Upper lobe of right lung (tissue), 1 donor: ENCODE measurements around the gene PTEN. TPM values are rescaled to one million over a fixed set of nuclear protein-coding genes. Genes with fewer than 3 reads are reported as not detected.

ENCODE experiments used
- ATAC-seq: fragments of 200-7000 bp; cut with Tn5 transposase; one replicate; pipeline ENCODE4 v1.9.1; 2020; ENCODE audit warnings: mild to moderate bottlenecking, moderate library complexity
- DNase-seq: peaks from one replicate; pipeline ENCODE4 v3.0.0-alpha.2; 2020
- H3K27ac ChIP-seq: fragments of 200-600 bp; one replicate; pipeline ENCODE4 v1.8.0; 2022
- H3K27me3 ChIP-seq: fragments of 200-600 bp; one replicate; pipeline ENCODE4 v1.8.0; 2022; ENCODE audit warnings: mild to moderate bottlenecking
- H3K36me3 ChIP-seq: fragments of 200-600 bp; one replicate; pipeline ENCODE4 v1.8.0; 2022
- H3K4me1 ChIP-seq: fragments of 200-600 bp; one replicate; pipeline ENCODE4 v1.8.0; 2022
- H3K4me3 ChIP-seq: fragments of 200-600 bp; one replicate; pipeline ENCODE4 v1.8.0; 2022; ENCODE audit warnings: mild to moderate bottlenecking
- H3K9me3 ChIP-seq: fragments of 200-600 bp; one replicate; pipeline ENCODE4 v1.8.0; 2022
- CTCF ChIP-seq: fragments of 200-600 bp; IDR thresholded peaks from one replicate; pipeline ENCODE4 v1.8.0; 2022; ENCODE audit warnings: antibody characterized with exemption
- intact Hi-C: fragments of 100-400 bp; cut with DNase I; formaldehyde crosslinking; loops from one replicate; pipeline ENCODE4 v1.11.0; 2022
- total RNA-seq: library from RNA; stranded (reverse); fragmentation: NEBNext Ultra II Directional; extraction: Animal tissue kit (Norgen Biotek cat#: 25700); gene quantifications from one replicate; pipeline ENCODE4 v1.2.1, GENCODE V29; 2021
- donor health status: DM: no; HTN: yes; CAD: no; lungs with severe emphysema.

Gene PTEN
- total RNA-seq, 1 donor from 2014 or later, result 101 TPM

- Histone ChIP-seq H3K9me3 (no peaks in the 10 kb centered on the region), H3K4me1 (no peaks in the 10 kb centered on the region), H3K27ac (no peak overlapping the region), H3K4me3 (no peak overlapping the region), H3K27me3 (no peaks in the 10 kb centered on the region), H3K36me3 (no peaks in the 10 kb centered on the region)
- no peak for ATAC-seq
- no peak for DNase-seq
- TF ChIP-seq CTCF, result no peak
- intact Hi-C loops, result no loop called here
Observed at GRCh38 chr10:87983716-87984115, 120.3 kb downstream of the PTEN start.

DNA sequence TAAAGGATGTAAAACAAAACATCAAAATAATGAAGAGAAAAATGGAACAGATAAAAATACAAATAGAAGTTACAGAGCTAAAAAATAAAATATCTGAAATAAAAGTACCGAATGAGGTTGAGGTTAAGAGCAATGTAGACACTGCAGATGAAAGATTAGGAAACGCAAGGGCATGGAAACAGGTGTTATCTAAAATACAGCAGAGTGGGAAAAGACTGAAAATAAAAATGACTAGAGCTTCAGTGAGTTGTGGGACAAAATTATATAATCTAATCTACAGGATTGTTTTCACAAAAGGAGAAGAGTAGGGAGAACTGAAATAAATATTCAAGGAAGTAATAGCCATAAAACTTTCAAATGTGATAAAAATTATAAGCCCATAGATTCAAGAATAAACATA lies 123.8 kb downstream of the PTEN start:
- no peaks in the 10 kb centered on the region for H3K27me3 ChIP-seq
- DNase-seq (no peak), ATAC-seq (no peak)
- H3K4me3 ChIP-seq, result no peak overlapping the region
- H3K27ac ChIP-seq, result no peak overlapping the region
- no peaks in the 10 kb centered on the region for H3K9me3 ChIP-seq
- intact Hi-C loops, result no loop called here
- TF ChIP-seq CTCF, result no peak
- H3K4me1 ChIP-seq, result no peaks in the 10 kb centered on the region
- no peaks in the 10 kb centered on the region for H3K36me3 ChIP-seq

DNA sequence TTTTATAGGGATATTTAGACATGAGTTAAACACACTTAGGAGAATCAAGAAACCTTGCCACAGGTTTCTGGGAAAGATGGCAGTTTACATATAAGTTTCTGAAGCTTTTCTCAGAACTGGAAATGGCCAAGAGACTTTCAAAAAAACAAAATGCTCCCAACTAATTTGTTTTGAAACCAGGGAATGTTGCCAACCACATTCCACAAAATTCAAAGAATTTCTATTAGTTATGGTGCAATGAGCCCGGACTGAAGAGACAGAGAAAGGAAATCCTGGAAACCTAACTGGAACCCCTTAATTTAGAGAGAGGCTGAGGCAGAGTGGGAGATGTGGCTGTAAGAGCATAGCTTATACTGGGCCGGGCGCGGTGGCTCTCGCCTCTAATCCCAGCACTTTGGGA lies 128.5 kb downstream of the PTEN start:
- no peaks in the 10 kb centered on the region for H3K27me3 ChIP-seq
- no peak for ATAC-seq
- no peak for DNase-seq
- no peaks in the 10 kb centered on the region for H3K9me3 ChIP-seq
- no peak overlapping the region for H3K4me3 ChIP-seq
- intact Hi-C loops, result no loop called here
- H3K4me1 ChIP-seq, result no peaks in the 10 kb centered on the region
- no peak for TF ChIP-seq CTCF
- no peak overlapping the region for H3K27ac ChIP-seq
- no peaks in the 10 kb centered on the region for H3K36me3 ChIP-seq

GRCh38 chr10:88004451-88004850 lies 141.0 kb downstream of the PTEN start:
- no peaks in the 10 kb centered on the region for H3K9me3 ChIP-seq
- intact Hi-C loops, result no loop called here
- H3K4me1 ChIP-seq, result no peaks in the 10 kb centered on the region
- ATAC-seq, result no peak
- H3K36me3 ChIP-seq, result no peaks in the 10 kb centered on the region
- DNase-seq, result no peak
- no peak for TF ChIP-seq CTCF
- H3K4me3 ChIP-seq, result no peak overlapping the region
- no peak overlapping the region for H3K27ac ChIP-seq
- H3K27me3 ChIP-seq, result no peaks in the 10 kb centered on the region

DNA sequence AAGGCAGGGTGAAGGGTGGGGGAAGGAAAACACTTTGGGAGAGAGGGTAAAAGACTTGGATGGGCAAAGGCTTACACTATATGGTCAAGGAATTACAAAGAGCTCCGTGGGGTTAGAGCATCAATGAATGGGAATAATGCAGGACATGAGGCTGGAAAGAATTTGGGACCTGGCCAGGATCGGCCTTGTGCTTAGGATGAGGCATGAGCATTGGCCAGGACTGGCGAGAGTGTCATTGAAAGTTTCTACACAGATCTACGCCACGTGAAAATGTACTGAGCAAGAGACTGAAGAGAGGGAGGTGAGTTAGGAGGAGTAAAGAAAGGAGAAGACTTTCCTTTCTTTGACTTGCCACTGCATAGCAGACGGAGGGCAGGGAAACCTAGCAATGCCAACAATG lies 142.8 kb downstream of the PTEN start:
- ATAC-seq, result no peak
- DNase-seq, result no peak
- H3K27me3 ChIP-seq, result no peaks in the 10 kb centered on the region
- no peaks in the 10 kb centered on the region for H3K36me3 ChIP-seq
- no peaks in the 10 kb centered on the region for H3K4me1 ChIP-seq
- H3K27ac ChIP-seq, result no peak overlapping the region
- H3K9me3 ChIP-seq, result no peaks in the 10 kb centered on the region
- no peak overlapping the region for H3K4me3 ChIP-seq
- no peak for TF ChIP-seq CTCF
- intact Hi-C loops, result no loop called here

DNA sequence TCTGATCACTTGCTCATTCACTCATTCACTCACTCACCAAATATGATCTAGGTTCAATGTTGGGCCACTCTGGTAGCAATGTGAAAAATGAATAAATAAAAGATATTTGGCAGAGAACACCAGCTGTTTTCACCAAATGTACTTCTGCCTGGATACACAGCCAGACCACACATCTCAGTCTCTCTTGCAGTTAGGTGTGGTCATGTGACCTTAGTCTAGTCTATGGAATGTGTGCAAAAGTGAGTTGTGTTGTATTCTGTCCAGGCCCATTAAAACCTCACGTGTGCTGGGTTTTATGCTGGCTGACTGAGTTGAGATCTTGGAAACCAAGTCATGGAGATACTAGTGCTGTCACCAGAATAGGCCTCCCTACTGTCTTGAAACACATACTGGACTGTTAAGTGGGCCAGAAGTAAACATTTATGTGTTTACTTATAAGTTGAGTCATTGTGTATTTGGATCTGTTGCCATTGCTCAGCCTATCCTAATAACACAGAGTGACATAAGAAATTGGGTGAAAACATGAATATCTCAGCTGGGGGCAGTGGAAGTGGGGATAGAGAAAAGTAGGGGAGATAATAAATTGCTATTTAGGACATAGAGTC lies 145.5 kb downstream of the PTEN start:
- Histone ChIP-seq H3K27me3 (no peaks in the 10 kb centered on the region), H3K4me3 (no peak overlapping the region), H3K9me3 (no peaks in the 10 kb centered on the region), H3K4me1 (no peaks in the 10 kb centered on the region), H3K36me3 (no peaks in the 10 kb centered on the region), H3K27ac (no peak overlapping the region)
- ATAC-seq (no peak), DNase-seq (no peak)
- no peak for TF ChIP-seq CTCF
- intact Hi-C loops, result no loop called here
